ENCODE measurements around the gene KIF1A. TPM values are rescaled to one million over a fixed set of nuclear protein-coding genes. Genes with fewer than 3 reads are reported as not detected.

KIF1A gene
- total and polyA plus RNA-seq, 2 of the 8 experiments (the other 6 are each of a cell fraction or from before 2014, with no cell fraction given): 61.3 to 281 TPM

DNA sequence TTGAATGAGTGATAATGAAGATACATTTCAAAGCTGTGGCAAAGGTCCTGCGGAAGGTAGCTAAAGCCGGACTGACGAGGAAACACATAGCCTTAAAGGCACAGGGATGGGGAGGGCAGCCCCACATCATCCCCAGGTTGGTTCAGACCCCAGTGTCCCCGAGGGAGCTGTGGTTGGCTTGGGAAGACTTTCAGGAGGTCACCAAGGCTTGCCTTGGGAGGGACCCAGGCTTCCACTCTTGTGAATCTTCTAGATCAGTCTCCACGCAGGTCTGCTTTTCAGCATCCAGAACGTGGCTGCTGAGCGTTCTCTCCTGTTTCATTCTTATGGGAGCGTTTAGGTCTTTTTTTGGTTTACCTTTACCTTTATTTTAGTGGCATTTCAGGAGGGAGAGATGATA lies 16.8 kb downstream of the KIF1A start (continued):
- TF ChIP-seq RFX5 (IDR thresholded peaks at IDR 0.05; ENCODE audit: borderline replicate concordance, low read depth, low read length) (no peak), FOSL1 (IDR thresholded peaks at IDR 0.05; ENCODE audit: insufficient read depth, low read depth, low read length) (no peak), POU5F1 (IDR thresholded peaks at IDR 0.05; ENCODE audit: low read depth, low read length) (no peak), NRF1 (IDR thresholded peaks at IDR 0.05; ENCODE audit: low read depth, low read length) (no peak), CBX5 (IDR thresholded peaks at IDR 0.05; ENCODE audit: low read depth, low read length) (no peak), JUN (IDR thresholded peaks at IDR 0.05; ENCODE audit: low read depth, low read length) (no peak), TAF7 (optimal IDR thresholded peaks at IDR 0.05; ENCODE audit: borderline replicate concordance, low read depth, low read length) (no peak)
